HG03196 (cell line): Measurements from ENCODE around the gene ITFG1.
"Not testable (repeated sequence)": the region's sequence is repeated elsewhere in the genome, so short reads cannot be mapped to it uniquely, and the experiment has no call there.

ENCODE experiments used
- ATAC-seq: cut with Tn5 transposase; IDR thresholded peaks from one replicate; pipeline ENCODE4 v1.9.1; 2021; ENCODE audit not compliant: unreplicated experiment

The ITFG1 gene

DNA sequence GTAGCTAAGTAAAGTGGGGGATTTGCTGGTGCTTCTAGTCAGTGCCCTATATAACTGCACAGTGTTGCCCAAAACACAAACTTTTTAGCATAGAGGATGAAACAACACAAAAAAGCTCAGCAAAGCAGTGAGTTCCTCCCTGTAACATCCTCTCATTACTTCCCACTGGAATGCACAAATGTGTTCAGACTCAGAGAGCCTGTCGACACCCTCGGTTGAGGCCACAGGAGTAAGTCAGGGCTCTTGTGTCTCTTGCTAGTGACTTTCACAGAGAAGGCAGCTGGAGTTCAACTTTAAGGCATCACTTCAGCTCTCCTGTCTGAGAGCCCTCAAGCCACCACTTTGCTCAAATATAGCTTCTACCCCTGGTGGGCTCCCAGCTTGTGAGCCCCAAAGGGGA, 209.9 kb downstream of the ITFG1 start:
- no peak for ATAC-seq

- ATAC-seq, result no peak
Measured at GRCh38 chr16:47247690-47248089, 213.2 kb downstream of the ITFG1 start.

- no peak for ATAC-seq
Measured at GRCh38 chr16:47244206-47244605, 216.7 kb downstream of the ITFG1 start.

DNA sequence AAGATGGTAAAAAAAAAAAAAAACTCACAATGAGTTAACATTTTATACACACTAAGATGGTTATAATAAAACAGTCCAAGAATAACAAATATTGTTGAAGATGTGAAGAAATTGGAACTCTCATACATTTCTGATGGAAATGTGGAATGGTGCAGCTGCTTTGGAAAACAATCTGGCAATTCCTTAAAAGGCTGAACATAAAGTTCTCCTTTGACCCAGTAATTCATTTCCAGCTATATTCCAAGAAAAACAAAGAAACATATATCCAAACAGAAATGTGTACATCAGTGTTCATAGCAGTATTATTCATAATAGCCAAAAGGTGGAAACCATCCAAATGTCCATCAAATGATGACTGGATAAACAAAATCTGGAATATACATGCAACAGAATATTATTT, 219.8 kb downstream of the ITFG1 start:
- no peak for ATAC-seq

DNA sequence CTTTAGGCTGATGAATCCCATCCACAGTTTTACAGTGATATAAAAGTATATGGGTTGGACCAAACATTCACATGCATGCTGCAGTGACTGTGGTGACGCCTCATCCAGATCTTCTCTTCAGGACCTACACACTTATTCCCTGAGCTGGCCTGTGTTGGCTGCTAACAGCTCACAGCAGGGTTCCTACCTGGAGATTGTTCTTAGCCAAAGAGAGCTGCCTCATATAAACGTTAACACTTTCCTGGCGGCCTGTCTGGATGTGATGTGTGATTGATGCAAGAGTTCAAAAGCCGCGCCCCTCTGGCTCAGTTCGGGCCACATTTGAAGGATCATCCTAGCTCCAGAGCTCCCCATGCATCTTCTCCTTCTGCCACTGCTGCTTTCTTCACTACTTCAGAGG, 224.1 kb downstream of the ITFG1 start:
- no peak for ATAC-seq

DNA sequence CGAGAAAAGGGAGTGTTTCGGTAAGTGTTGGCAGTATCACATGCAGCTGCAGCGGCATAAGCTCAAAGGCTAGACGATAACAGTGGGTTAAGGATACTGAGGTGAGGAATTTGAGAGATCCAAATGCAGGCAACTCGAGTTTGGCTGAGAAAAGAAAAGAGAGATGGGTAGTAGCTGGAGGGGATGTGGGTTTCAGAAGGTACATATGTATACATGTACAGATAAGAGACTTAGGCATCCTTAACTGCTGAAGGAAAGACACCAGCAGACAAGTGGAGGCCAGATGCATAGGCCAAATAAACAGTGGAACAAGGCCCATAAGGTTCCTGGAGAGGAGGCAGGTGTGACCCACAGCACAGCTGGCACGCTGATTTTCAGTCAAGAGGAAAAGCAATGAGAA, 230.6 kb downstream of the ITFG1 start:
- ATAC-seq, result no peak

DNA sequence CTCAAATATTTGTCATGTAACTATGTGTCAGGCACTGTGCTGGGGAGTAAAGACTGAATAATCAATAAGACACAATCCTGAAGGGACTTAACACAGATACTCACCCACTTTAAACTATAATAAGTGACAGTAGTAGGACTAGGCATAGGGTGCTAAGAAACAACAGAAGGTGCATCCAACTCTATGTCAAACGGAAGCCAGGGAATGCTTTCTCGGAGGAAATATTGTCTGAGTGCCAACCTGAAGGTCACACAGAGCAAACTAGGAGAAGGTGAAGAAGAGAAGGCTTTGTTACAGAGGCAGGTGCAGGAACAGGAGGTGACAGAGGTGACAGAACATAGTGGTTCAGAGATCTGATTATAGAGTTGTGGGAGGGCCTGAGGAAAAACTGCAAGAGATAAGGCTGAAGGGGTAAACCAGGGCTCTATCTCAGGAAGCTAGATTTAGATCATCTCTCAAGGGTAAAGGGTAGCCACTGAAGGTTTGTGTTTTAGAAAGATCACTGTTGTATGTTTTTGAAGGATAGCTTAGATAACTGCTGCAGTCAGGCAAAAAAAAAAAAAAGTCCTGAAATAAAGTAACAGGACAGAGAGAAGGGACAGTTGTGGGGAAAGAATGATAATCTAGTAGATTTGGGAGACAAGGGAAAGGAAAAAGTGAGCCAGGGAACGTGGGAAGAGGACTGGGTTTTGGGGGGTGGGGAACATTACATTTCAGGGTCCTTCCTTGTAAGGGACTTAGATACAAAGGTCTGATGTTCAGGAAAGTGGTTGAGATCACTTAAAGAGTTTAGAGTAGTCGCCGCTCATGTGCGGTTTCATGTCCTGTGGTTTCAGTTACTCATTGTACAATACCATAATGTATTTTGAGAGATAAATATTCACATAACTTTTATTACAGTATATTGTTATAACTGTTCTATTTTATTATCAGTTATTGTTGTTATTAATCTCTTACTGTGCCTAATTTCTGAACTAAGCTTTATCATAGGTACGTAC, 231.5 kb downstream of the ITFG1 start:
- no peak for ATAC-seq

DNA sequence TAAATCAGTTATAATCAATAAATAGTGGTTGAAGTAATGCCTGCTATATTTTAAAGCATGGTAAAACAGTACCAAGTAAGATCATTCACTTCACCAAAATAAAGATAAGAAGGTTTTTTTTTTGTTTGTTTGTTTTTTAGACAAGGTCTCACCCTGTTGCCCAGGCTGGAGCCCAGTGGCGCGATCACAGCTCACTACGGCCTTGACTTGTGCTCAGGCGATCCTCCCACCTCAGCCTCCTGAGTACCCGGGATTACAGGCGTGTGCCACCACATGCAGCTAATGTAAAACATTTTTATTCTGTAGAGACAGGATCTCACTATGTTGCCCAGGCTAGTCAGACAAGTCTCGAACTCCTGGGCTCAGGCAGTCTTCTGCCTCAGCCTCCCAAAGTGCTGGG, 232.6 kb downstream of the ITFG1 start:
- no peak for ATAC-seq

DNA sequence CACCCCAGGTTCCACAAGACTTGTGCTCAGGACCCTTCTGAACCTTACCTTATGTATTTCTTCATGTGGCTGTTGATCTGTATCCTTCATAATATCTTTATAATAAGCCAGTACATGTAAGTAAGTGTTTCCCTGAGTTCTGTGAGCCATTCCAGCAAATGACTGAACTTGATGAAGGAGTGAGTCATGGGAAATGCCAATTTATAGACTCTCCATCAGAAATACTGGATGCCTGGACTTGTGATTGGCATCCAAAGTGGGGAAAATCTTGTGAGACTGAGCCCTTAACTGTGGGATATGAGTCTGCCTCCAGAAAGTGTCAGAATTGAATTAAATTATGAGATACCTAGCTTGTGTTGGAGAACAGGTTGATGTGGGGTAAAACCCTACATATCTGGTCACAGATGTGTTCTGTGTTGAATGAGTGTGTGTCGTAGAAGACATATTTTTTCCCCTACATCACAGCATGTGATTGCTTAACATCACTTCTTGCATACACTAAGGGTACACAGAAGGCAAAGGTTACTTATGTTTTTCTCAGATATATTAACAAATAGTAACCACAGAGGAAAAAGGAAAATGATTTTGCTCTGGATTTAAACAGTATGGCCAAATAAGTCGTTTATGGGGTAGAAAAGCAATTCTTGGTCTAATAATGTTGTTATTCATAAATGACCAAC, 247.0 kb downstream of the ITFG1 start:
- ATAC-seq, result no peak

DNA sequence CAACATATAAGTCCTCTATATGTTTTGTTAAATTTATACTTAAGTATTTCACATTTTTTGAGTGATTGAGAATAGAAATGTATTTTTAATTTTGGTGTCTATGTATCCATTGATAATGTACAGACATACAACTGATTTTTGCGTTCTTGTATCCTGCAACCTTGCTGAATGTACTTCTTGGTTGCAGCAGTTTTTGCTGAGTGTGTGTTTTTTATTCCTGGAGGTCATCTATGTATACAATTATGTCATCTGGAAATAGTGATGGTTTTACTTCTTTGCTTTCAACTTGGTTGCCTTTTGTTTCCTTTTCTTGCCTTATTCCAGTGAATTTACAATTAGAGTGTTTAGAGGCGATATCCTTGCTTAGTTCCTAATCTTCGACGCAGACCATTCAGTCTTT, 249.6 kb downstream of the ITFG1 start:
- no peak for ATAC-seq

- ATAC-seq, result no peak
Measured at GRCh38 chr16:47204736-47205504, 255.9 kb downstream of the ITFG1 start.

DNA sequence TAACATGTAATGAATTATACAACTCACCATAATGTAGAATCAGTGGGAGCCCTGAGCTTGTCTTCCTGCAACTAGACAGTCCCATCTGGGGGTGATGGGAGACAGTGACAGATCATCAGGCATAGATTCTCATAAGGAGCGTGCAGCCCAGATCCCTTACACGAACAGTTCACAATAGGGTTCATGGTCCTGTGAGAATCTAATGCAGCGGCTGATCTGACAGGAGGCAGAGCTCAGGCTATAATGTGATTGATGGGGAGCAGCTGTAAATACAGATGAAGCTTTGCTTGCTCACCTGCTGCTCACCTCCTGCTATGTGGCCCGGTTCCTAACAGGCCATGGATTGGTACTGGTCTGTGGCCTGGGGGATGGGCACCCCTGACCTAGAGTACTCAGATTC, 257.4 kb downstream of the ITFG1 start:
- ATAC-seq, result not testable (repeated sequence)

GRCh38 chr16:47198180-47198575, 262.7 kb downstream of the ITFG1 start:
- no peak for ATAC-seq

GRCh38 chr16:47197536-47198179, 263.2 kb downstream of the ITFG1 start:
- ATAC-seq, result no peak

GRCh38 chr16:47196457-47196856, 264.4 kb downstream of the ITFG1 start:
- no peak for ATAC-seq

- no peak for ATAC-seq
Measured at GRCh38 chr16:47182318-47182717, 278.5 kb downstream of the ITFG1 start.

- ATAC-seq, result not testable (repeated sequence)
Measured at GRCh38 chr16:47181066-47181465, 279.8 kb downstream of the ITFG1 start.

GRCh38 chr16:47180073-47180472, 280.8 kb downstream of the ITFG1 start:
- no peak for ATAC-seq

DNA sequence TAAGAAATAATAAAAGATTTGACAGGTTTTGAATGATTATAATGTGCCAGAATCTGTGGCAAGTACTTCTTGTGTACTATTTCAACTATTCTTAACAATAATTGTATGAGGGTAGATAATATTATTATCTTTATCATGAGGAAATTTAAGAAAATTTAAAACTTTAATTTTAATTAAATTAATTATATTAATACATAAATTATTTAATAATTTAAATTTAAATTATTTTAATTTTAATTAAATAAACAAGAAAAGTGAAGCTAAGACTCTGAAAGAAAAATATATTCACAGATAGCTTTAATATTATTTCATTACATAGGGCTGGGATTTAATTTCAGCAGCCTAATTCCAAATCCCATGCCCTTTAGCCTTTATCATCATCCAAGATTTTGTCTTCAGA, 285.7 kb downstream of the ITFG1 start:
- ATAC-seq, result no peak

DNA sequence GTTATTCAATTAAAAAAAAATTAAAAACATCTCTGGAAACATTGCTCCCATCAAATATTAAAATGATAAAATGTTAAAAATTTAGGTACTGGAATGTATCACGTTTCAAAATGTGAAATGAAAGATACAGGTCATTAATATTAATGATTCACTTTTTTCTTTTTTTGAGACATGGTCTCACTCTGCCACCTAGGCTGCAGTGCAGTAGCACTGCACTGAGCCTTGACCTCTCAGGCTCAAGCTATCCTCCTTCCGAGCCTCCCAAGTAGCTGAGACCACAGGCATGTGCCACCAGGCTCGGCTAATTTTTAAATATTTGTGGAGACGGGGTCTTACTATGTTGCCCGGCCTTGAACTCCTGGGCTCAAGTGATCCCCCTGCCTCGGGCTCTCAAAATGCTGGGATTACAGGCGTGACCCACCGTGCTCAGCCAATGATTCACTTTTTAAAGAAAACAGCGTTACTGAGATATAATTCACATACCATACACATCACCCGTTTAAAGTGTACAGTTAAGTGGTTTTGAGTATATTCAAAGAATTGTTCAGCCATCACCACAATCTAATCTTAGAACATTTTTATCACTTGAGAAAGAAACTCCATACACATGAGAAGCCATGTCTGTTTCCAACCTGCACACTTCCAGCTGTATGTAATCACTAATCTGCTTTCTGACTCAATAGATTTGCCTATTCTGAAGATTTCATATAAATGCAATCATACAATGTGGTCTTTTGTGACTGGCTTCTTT, 298.0 kb downstream of the ITFG1 start:
- ATAC-seq, result no peak
